ENCODE measurements around the gene PGGHG. TPM values are rescaled to one million over a fixed set of nuclear protein-coding genes. Genes with fewer than 3 reads are reported as not detected.

The PGGHG gene
- total RNA-seq, 4 donors from 2014 or later, result 8.5 to 35.3 (median 15.5) TPM

- TF ChIP-seq POLR2AphosphoS5 (IDR thresholded peaks at IDR 0.05), result no peak
- TF ChIP-seq POLR2A (IDR thresholded peaks at IDR 0.05), result no peak
- no peak for TF ChIP-seq EP300 (IDR thresholded peaks at IDR 0.05)
- TF ChIP-seq, protein P1, sequence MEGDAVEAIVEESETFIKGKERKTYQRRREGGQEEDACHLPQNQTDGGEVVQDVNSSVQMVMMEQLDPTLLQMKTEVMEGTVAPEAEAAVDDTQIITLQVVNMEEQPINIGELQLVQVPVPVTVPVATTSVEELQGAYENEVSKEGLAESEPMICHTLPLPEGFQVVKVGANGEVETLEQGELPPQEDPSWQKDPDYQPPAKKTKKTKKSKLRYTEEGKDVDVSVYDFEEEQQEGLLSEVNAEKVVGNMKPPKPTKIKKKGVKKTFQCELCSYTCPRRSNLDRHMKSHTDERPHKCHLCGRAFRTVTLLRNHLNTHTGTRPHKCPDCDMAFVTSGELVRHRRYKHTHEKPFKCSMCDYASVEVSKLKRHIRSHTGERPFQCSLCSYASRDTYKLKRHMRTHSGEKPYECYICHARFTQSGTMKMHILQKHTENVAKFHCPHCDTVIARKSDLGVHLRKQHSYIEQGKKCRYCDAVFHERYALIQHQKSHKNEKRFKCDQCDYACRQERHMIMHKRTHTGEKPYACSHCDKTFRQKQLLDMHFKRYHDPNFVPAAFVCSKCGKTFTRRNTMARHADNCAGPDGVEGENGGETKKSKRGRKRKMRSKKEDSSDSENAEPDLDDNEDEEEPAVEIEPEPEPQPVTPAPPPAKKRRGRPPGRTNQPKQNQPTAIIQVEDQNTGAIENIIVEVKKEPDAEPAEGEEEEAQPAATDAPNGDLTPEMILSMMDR (IDR thresholded peaks at IDR 0.05), result no peak
- no peak for ATAC-seq
- peak overlapping the region in 1 of 4 donors; percentile 83 for H3K27ac ChIP-seq
- WGBS, 2 donors (ENCODE audit: low coverage in 1 of 2), result 35 to 54% methylated on average over 16 to 28 of the region's 41 CpGs
- H3K36me3 ChIP-seq, result peaks cover 0 to 11% of the 10 kb centered on the region in 2 donors
- no peaks in the 10 kb centered on the region for H3K9me3 ChIP-seq
- peaks cover 0 to 27% (median 10%) of the 10 kb centered on the region in 3 donors for H3K4me1 ChIP-seq
- peak overlapping the region; percentile 56 to 74 for H3K4me3 ChIP-seq
- H3K27me3 ChIP-seq, result peaks cover 46% of the 10 kb centered on the region
Measured at GRCh38 chr11:287821-288477, 977 bp upstream of the PGGHG start.

DNA sequence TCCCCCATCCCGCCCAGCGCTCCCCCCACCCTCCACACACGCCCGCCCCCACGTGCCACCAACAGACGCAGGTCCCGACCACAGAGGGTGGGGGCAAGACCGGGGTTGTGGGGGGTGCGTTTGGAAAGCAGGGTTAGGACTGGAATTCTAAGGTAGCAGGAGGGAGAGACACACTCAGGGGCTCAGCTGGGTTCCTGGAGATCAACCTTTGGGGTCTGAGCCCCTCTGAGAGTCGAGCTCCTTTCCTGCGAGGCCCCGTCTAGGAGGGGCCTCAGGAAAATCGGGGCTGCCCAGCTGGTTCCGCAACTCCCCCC is 429 bp downstream of the PGGHG start:
- no peaks in the 10 kb centered on the region for H3K9me3 ChIP-seq
- peak; percentile 27 for ATAC-seq
- peaks cover 0 to 27% (median 10%) of the 10 kb centered on the region in 3 donors for H3K4me1 ChIP-seq
- no CpG with 5 or more reads among the region's 14 CpGs for WGBS, 2 donors (ENCODE audit: low coverage in 1 of 2)
- peaks cover 32% of the 10 kb centered on the region for H3K27me3 ChIP-seq
- peak overlapping the region in 3 of 4 donors; percentile 62 to 83 (median 81) for H3K27ac ChIP-seq
- H3K36me3 ChIP-seq, result peaks cover 0 to 25% of the 10 kb centered on the region in 2 donors
- TF ChIP-seq EP300 (IDR thresholded peaks at IDR 0.05), result no peak
- TF ChIP-seq POLR2A (IDR thresholded peaks at IDR 0.05), result no peak
- no peak for TF ChIP-seq POLR2AphosphoS5 (IDR thresholded peaks at IDR 0.05)
- TF ChIP-seq, protein P1 (IDR thresholded peaks at IDR 0.05), result no peak
- H3K4me3 ChIP-seq, result peak overlapping the region; percentile 56 to 74

- Histone ChIP-seq H3K27ac (peak overlapping the region in 3 of 4 donors; percentile 62 to 83 (median 81)), H3K4me1 (peaks cover 0 to 27% (median 10%) of the 10 kb centered on the region in 3 donors), H3K9me3 (no peaks in the 10 kb centered on the region), H3K27me3 (peaks cover 26% of the 10 kb centered on the region), H3K4me3 (peak overlapping the region in 1 of 2 donors; percentile 74), H3K36me3 (peaks cover 0 to 31% of the 10 kb centered on the region in 2 donors)
- 88 to 95% methylated on average over 9 to 10 of the region's 48 CpGs for WGBS, 2 donors (ENCODE audit: low coverage in 1 of 2)
- no peak for ATAC-seq
- no peak for TF ChIP-seq POLR2A (IDR thresholded peaks at IDR 0.05)
- TF ChIP-seq, protein P1 (IDR thresholded peaks at IDR 0.05), result no peak
- TF ChIP-seq POLR2AphosphoS5 (IDR thresholded peaks at IDR 0.05), result no peak
- TF ChIP-seq EP300 (IDR thresholded peaks at IDR 0.05), result no peak
Measured at GRCh38 chr11:289712-290620, 1.0 kb downstream of the PGGHG start.

- no peak for ATAC-seq
- H3K27ac ChIP-seq, result no peak overlapping the region
- no peaks in the 10 kb centered on the region for H3K9me3 ChIP-seq
- no CpG with 5 or more reads among the region's 13 CpGs for WGBS, 2 donors (ENCODE audit: low coverage in 1 of 2)
- H3K4me3 ChIP-seq, result no peak overlapping the region
- H3K36me3 ChIP-seq, result peaks cover 0 to 35% of the 10 kb centered on the region in 2 donors
- TF ChIP-seq POLR2AphosphoS5 (IDR thresholded peaks at IDR 0.05) (no peak), EP300 (IDR thresholded peaks at IDR 0.05) (no peak), POLR2A (IDR thresholded peaks at IDR 0.05) (no peak)
- TF ChIP-seq, protein P1 (IDR thresholded peaks at IDR 0.05), result no peak
- H3K4me1 ChIP-seq, result peaks cover 0 to 27% (median 10%) of the 10 kb centered on the region in 3 donors
- H3K27me3 ChIP-seq, result peaks cover 24% of the 10 kb centered on the region
Measured at GRCh38 chr11:290621-291231, 1.8 kb downstream of the PGGHG start.
